Fibroblast of lung (primary cell): ENCODE results near the gene ZNF598. TPM values are rescaled to one million over a fixed set of nuclear protein-coding genes. Genes with fewer than 3 reads are reported as not detected.

Source experiments
- DNase-seq, 2 donors: peaks; one replicate each; pipeline versions ENCODE4 v3.0.0 to v3.0.0-alpha.2; 2010; ENCODE audit warnings: low read depth in 2 of 2
- H2AFZ ChIP-seq: 2 replicates; pipeline ENCODE4 v1.5.1; 2012; ENCODE audit warnings: low read length, control low read depth, inconsistent platforms
- H3K27ac ChIP-seq: 2 replicates; pipeline ENCODE4 v1.5.1; 2011; ENCODE audit warnings: low read length, control low read depth; ENCODE audit not compliant: insufficient read depth
- H3K27me3 ChIP-seq: 2 replicates; pipeline ENCODE4 v1.5.1; 2011; ENCODE audit warnings: mild to moderate bottlenecking, low read length; ENCODE audit not compliant: control insufficient read depth, insufficient read depth
- H3K36me3 ChIP-seq: 2 replicates; pipeline ENCODE4 v1.5.1; 2011; ENCODE audit warnings: low read length; ENCODE audit not compliant: control insufficient read depth, insufficient read depth
- H3K4me1 ChIP-seq: 2 replicates; pipeline ENCODE4 v1.5.1; 2011; ENCODE audit warnings: low read length; ENCODE audit not compliant: control insufficient read depth, insufficient read depth; ENCODE audit errors: extremely low read depth
- H3K4me2 ChIP-seq: 2 replicates; pipeline ENCODE4 v1.5.1; 2011; ENCODE audit warnings: low read length, control low read depth; ENCODE audit not compliant: insufficient read depth; ENCODE audit errors: extremely low read depth
- H3K4me3 ChIP-seq, 4 experiments: fragments of 200-600 bp in 1 of 4; sonication (generic) in 1 of 4; replicated peaks in 1 of 4; 2 replicates each; pipeline ENCODE4 v1.5.1; 2011 to 2016; ENCODE audit warnings: low read length in 4 of 4, low read depth in 3 of 4, mild to moderate bottlenecking in 3 of 4, control low read depth in 2 of 4, inconsistent platforms in 1 of 4, mixed read lengths in 1 of 4; ENCODE audit not compliant: insufficient read depth in 1 of 4; ENCODE audit errors: control extremely low read depth in 1 of 4
- H3K79me2 ChIP-seq: 2 replicates; pipeline ENCODE4 v1.5.1; 2012; ENCODE audit warnings: mild to moderate bottlenecking, low read length, inconsistent platforms; ENCODE audit not compliant: control insufficient read depth, insufficient read depth
- H3K9ac ChIP-seq: 2 replicates; pipeline ENCODE4 v1.5.1; 2011; ENCODE audit warnings: mild to moderate bottlenecking, low read length, control low read depth; ENCODE audit not compliant: insufficient read depth
- H3K9me3 ChIP-seq: 2 replicates; pipeline ENCODE4 v1.5.1; 2012; ENCODE audit warnings: low read depth, low read length; ENCODE audit not compliant: control insufficient read depth, insufficient read depth
- H4K20me1 ChIP-seq: 2 replicates; pipeline ENCODE4 v1.5.1; 2011; ENCODE audit warnings: low read length; ENCODE audit not compliant: control insufficient read depth, insufficient read depth; ENCODE audit errors: extremely low read depth
- CTCF ChIP-seq, 2 donors: IDR thresholded peaks in 1 of 2; conservative IDR thresholded peaks in 1 of 2; 1 replicate in 1 of 2; 2 replicates in 1 of 2; pipeline ENCODE4 v1.5.1; 2011 to 2012; ENCODE audit warnings: low read length in 2 of 2, control low read depth in 1 of 2, inconsistent platforms in 1 of 2, low read depth in 1 of 2, mild to moderate bottlenecking in 1 of 2
- EZH2 ChIP-seq: IDR thresholded peaks from 2 replicates; pipeline ENCODE4 v1.5.1; 2012; ENCODE audit warnings: low read length, control low read depth, mild to moderate bottlenecking; ENCODE audit errors: missing control alignments
- polyA plus RNA-seq, 2 donors: library from polyadenylated mRNA; depleted of rRNA in 1 of 2; stranded (reverse) in 1 of 2; unstranded in 1 of 2; fragments of >200 nt; gene quantifications; 2 replicates each; pipeline ENCODE4 v1.2.1, GENCODE V29; 2011 to 2012; ENCODE audit warnings: missing spikeins in 1 of 2
- total RNA-seq: library from RNA; depleted of rRNA; stranded (reverse); fragments of >200 nt; gene quantifications from 2 replicates; pipeline ENCODE4 v1.2.1, GENCODE V29; 2014

ZNF598 gene
- total and polyA plus RNA-seq, 2 donors (not counting 1 experiment from before 2014, with no cell fraction given), result 11.6 to 18.8 TPM

GRCh38 chr16:2057438-2057837, 47.8 kb upstream of the ZNF598 start:
- Histone ChIP-seq H3K36me3 (peaks cover 40% of the 10 kb centered on the region), H3K9me3 (no peaks in the 10 kb centered on the region), H3K4me2 (no peak overlapping the region), H3K27me3 (no peaks in the 10 kb centered on the region), H4K20me1 (no peaks in the 10 kb centered on the region), H3K4me3 (no peak overlapping the region), H3K79me2 (no peaks in the 10 kb centered on the region), H2AFZ (no peak overlapping the region), H3K4me1 (no peaks in the 10 kb centered on the region), H3K27ac (no peak overlapping the region), H3K9ac (no peak overlapping the region)
- TF ChIP-seq EZH2, result no peak
- no peak for TF ChIP-seq CTCF (conservative IDR thresholded peaks at IDR 0.05 in 1 of 2, IDR thresholded peaks at IDR 0.05 in 1 of 2; ENCODE audit: low read depth in 1 of 2, low read length in 2 of 2)
- no peak for DNase-seq

- TF ChIP-seq EZH2 (no peak), CTCF (conservative IDR thresholded peaks at IDR 0.05 in 1 of 2, IDR thresholded peaks at IDR 0.05 in 1 of 2; ENCODE audit: low read depth in 1 of 2, low read length in 2 of 2) (peak in 1 of 2 donors; percentile 16)
- Histone ChIP-seq H3K9me3 (no peaks in the 10 kb centered on the region), H3K4me2 (no peak overlapping the region), H3K9ac (no peak overlapping the region), H3K27me3 (no peaks in the 10 kb centered on the region), H4K20me1 (no peaks in the 10 kb centered on the region), H3K4me1 (no peaks in the 10 kb centered on the region), H2AFZ (no peak overlapping the region), H3K36me3 (peaks cover 40% of the 10 kb centered on the region), H3K4me3 (no peak overlapping the region), H3K79me2 (no peaks in the 10 kb centered on the region), H3K27ac (no peak overlapping the region)
- DNase-seq, result no peak
Observed at GRCh38 chr16:2056681-2057407, 47.2 kb upstream of the ZNF598 start.

- Histone ChIP-seq H3K4me2 (no peak overlapping the region), H3K4me1 (no peaks in the 10 kb centered on the region), H4K20me1 (no peaks in the 10 kb centered on the region), H3K79me2 (no peaks in the 10 kb centered on the region), H3K27me3 (no peaks in the 10 kb centered on the region), H3K36me3 (peaks cover 37% of the 10 kb centered on the region), H3K9me3 (no peaks in the 10 kb centered on the region), H3K4me3 (no peak overlapping the region), H2AFZ (no peak overlapping the region), H3K27ac (no peak overlapping the region), H3K9ac (no peak overlapping the region)
- no peak for DNase-seq
- TF ChIP-seq CTCF (conservative IDR thresholded peaks at IDR 0.05 in 1 of 2, IDR thresholded peaks at IDR 0.05 in 1 of 2; ENCODE audit: low read depth in 1 of 2, low read length in 2 of 2) (peak; percentile 7 to 27), EZH2 (no peak)
Observed at GRCh38 chr16:2056077-2056476, 46.5 kb upstream of the ZNF598 start.
